ENCODE results near the gene DIP2C. TPM values are rescaled to one million over a fixed set of nuclear protein-coding genes. Genes with fewer than 3 reads are reported as not detected.

DIP2C gene
- total and polyA plus RNA-seq, 2 donors (not counting 1 experiment from before 2014, with no cell fraction given), result 1.3 to 1.9 TPM

GRCh38 chr10:666237-667012 lies 23.0 kb downstream of the DIP2C start:
- no peak for TF ChIP-seq CTCF (IDR thresholded peaks at IDR 0.05)
- no peak for TF ChIP-seq EZH2 (IDR thresholded peaks at IDR 0.05; ENCODE audit: borderline replicate concordance, insufficient read depth, low read depth, low read length, poor library complexity, severe bottlenecking)
- Mint-ChIP-seq H3K9me3 (ENCODE audit: insufficient read depth) (no peaks in the 10 kb centered on the region), H3K27ac (no peak overlapping the region), H3K4me1 (no peaks in the 10 kb centered on the region), H3K27me3 (peaks cover 14% of the 10 kb centered on the region), H3K4me3 (no peak overlapping the region)
- CTCF ChIA-PET, result no interaction called here
- Histone ChIP-seq H2AFZ (ENCODE audit: insufficient read depth, low read depth, low read length, poor library complexity, severe bottlenecking) (no peak overlapping the region), H3K36me3 (replicated peaks in 1 of 2; ENCODE audit: control extremely low read depth in 1 of 2, control insufficient read depth in 1 of 2, extremely low read depth in 1 of 2, insufficient read depth in 2 of 2, low read length in 1 of 2) (no peaks in the 10 kb centered on the region), H3K27me3 (replicated peaks in 1 of 4; ENCODE audit: control extremely low read depth in 1 of 4, control insufficient read depth in 3 of 4, insufficient read depth in 4 of 4, low read length in 3 of 4) (no peaks in the 10 kb centered on the region), H3K79me2 (ENCODE audit: control insufficient read depth, insufficient read depth, low read length) (no peaks in the 10 kb centered on the region), H3K27ac (ENCODE audit: low read length in 2 of 2) (no peak overlapping the region), H3K9ac (ENCODE audit: low read length) (no peak overlapping the region), H3K4me3 (ENCODE audit: control extremely low read depth in 1 of 5, extremely low read depth in 1 of 5, insufficient read depth in 1 of 5, low read depth in 2 of 5, low read length in 4 of 5) (no peak overlapping the region), H3K4me1 (ENCODE audit: control insufficient read depth in 2 of 2, insufficient read depth in 2 of 2, low read length in 2 of 2) (no peaks in the 10 kb centered on the region), H4K20me1 (ENCODE audit: control insufficient read depth, insufficient read depth, low read length, poor library complexity, severe bottlenecking) (no peaks in the 10 kb centered on the region), H3K9me3 (ENCODE audit: control extremely low read depth in 1 of 3, control insufficient read depth in 2 of 3, insufficient read depth in 1 of 3, low read length in 2 of 3) (peaks cover 0 to 23% (median 0%) of the 10 kb centered on the region in 3 donors), H3K4me2 (replicated peaks; ENCODE audit: low read depth, low read length, poor library complexity, severe bottlenecking) (no peak overlapping the region)
- 94% methylated on average over 36 of the region's 37 CpGs for WGBS (ENCODE audit: insufficient coverage)
- ATAC-seq (ENCODE audit: low read depth) (no peak), DNase-seq (no peak)
- intact Hi-C loops (cut with micrococcal nuclease), result no loop called here
- POLR2A ChIA-PET, result no interaction called here

- intact Hi-C loops (cut with micrococcal nuclease), result no loop called here
- peaks cover 0 to 17% (median 0%) of the 10 kb centered on the region in 3 donors for H3K9me3 ChIP-seq (ENCODE audit: control extremely low read depth in 1 of 3, control insufficient read depth in 2 of 3, insufficient read depth in 1 of 3, low read length in 2 of 3)
- ATAC-seq (ENCODE audit: low read depth) (no peak), DNase-seq (no peak)
- no peak overlapping the region for H3K27ac Mint-ChIP-seq
- H4K20me1 ChIP-seq (ENCODE audit: control insufficient read depth, insufficient read depth, low read length, poor library complexity, severe bottlenecking), result no peaks in the 10 kb centered on the region
- peaks cover 15% of the 10 kb centered on the region for H3K27me3 Mint-ChIP-seq
- H3K4me1 Mint-ChIP-seq, result no peaks in the 10 kb centered on the region
- no peaks in the 10 kb centered on the region for H3K4me1 ChIP-seq (ENCODE audit: control insufficient read depth in 2 of 2, insufficient read depth in 2 of 2, low read length in 2 of 2)
- H3K4me3 Mint-ChIP-seq, result no peak overlapping the region
- no peak overlapping the region for H3K4me2 ChIP-seq (replicated peaks; ENCODE audit: low read depth, low read length, poor library complexity, severe bottlenecking)
- ChIA-PET POLR2A (no interaction called here), CTCF (no interaction called here)
- no peaks in the 10 kb centered on the region for H3K36me3 ChIP-seq (replicated peaks in 1 of 2; ENCODE audit: control extremely low read depth in 1 of 2, control insufficient read depth in 1 of 2, extremely low read depth in 1 of 2, insufficient read depth in 2 of 2, low read length in 1 of 2)
- H3K4me3 ChIP-seq (ENCODE audit: control extremely low read depth in 1 of 5, extremely low read depth in 1 of 5, insufficient read depth in 1 of 5, low read depth in 2 of 5, low read length in 4 of 5), result no peak overlapping the region
- no peak overlapping the region for H3K27ac ChIP-seq (ENCODE audit: low read length in 2 of 2)
- TF ChIP-seq EZH2 (IDR thresholded peaks at IDR 0.05; ENCODE audit: borderline replicate concordance, insufficient read depth, low read depth, low read length, poor library complexity, severe bottlenecking), result no peak
- no peak for TF ChIP-seq CTCF (IDR thresholded peaks at IDR 0.05)
- 85% methylated on average over 30 of the region's 30 CpGs for WGBS (ENCODE audit: insufficient coverage)
- H2AFZ ChIP-seq (ENCODE audit: insufficient read depth, low read depth, low read length, poor library complexity, severe bottlenecking), result no peak overlapping the region
- H3K9ac ChIP-seq (ENCODE audit: low read length), result no peak overlapping the region
- no peaks in the 10 kb centered on the region for H3K27me3 ChIP-seq (replicated peaks in 1 of 4; ENCODE audit: control extremely low read depth in 1 of 4, control insufficient read depth in 3 of 4, insufficient read depth in 4 of 4, low read length in 3 of 4)
- H3K79me2 ChIP-seq (ENCODE audit: control insufficient read depth, insufficient read depth, low read length), result no peaks in the 10 kb centered on the region
- no peaks in the 10 kb centered on the region for H3K9me3 Mint-ChIP-seq (ENCODE audit: insufficient read depth)
These were observed 23.8 kb downstream of the DIP2C start for GRCh38 chr10:665579-666091.
